BE2C (cell line): Measurements from ENCODE around the gene PDZD8.

Source experiments
- DNase-seq: peaks from one replicate; pipeline ENCODE4 v3.0.0-alpha.2; 2020
- H3K27me3 ChIP-seq: fragments of 250-450 bp; sonication (Bioruptor Pico); 2 replicates; pipeline ENCODE4 v1.5.1; 2020; ENCODE audit warnings: mild to moderate bottlenecking
- H3K36me3 ChIP-seq: fragments of 250-450 bp; sonication (Bioruptor Pico); 2 replicates; pipeline ENCODE4 v1.5.1; 2020; ENCODE audit warnings: mild to moderate bottlenecking
- H3K4me1 ChIP-seq: fragments of 250-450 bp; sonication (Bioruptor Pico); 2 replicates; pipeline ENCODE4 v1.5.1; 2020
- H3K4me3 ChIP-seq: 2 replicates; pipeline ENCODE4 v1.5.1; 2011; ENCODE audit warnings: low read depth, low read length
- H3K9me3 ChIP-seq: fragments of 250-450 bp; sonication (Bioruptor Pico); 2 replicates; pipeline ENCODE4 v1.5.1; 2020
- TF ChIP-seq, protein P1 (sequence below): IDR thresholded peaks from 2 replicates; pipeline ENCODE4 v1.5.1; 2012; ENCODE audit warnings: mild to moderate bottlenecking, low read depth, low read length

PDZD8 gene

DNA sequence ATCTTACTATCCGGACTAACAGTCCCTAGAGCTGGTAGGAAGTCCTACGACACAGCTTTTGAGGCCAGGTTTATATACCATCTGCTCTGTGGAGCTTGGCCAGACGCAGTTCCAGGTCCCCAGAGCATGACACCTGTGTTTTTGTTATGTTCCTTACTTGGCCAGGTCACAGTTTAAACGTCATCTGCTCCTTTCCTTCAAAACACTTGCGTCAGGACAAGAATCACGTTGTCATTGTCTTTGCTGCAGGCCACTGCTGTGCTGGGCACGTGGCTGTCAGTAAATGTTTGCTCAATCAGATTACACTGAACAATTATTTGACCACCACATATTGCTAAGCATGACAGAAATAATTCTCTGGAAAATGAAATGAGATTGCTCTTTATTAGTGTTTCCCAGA, 110.5 kb downstream of the PDZD8 start:
- no peak for DNase-seq
- TF ChIP-seq, protein P1, sequence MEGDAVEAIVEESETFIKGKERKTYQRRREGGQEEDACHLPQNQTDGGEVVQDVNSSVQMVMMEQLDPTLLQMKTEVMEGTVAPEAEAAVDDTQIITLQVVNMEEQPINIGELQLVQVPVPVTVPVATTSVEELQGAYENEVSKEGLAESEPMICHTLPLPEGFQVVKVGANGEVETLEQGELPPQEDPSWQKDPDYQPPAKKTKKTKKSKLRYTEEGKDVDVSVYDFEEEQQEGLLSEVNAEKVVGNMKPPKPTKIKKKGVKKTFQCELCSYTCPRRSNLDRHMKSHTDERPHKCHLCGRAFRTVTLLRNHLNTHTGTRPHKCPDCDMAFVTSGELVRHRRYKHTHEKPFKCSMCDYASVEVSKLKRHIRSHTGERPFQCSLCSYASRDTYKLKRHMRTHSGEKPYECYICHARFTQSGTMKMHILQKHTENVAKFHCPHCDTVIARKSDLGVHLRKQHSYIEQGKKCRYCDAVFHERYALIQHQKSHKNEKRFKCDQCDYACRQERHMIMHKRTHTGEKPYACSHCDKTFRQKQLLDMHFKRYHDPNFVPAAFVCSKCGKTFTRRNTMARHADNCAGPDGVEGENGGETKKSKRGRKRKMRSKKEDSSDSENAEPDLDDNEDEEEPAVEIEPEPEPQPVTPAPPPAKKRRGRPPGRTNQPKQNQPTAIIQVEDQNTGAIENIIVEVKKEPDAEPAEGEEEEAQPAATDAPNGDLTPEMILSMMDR = no peak
- no peaks in the 10 kb centered on the region for H3K9me3 ChIP-seq
- no peak overlapping the region for H3K4me3 ChIP-seq
- H3K27me3 ChIP-seq = no peaks in the 10 kb centered on the region
- H3K36me3 ChIP-seq = no peaks in the 10 kb centered on the region
- peaks cover 14% of the 10 kb centered on the region for H3K4me1 ChIP-seq

DNA sequence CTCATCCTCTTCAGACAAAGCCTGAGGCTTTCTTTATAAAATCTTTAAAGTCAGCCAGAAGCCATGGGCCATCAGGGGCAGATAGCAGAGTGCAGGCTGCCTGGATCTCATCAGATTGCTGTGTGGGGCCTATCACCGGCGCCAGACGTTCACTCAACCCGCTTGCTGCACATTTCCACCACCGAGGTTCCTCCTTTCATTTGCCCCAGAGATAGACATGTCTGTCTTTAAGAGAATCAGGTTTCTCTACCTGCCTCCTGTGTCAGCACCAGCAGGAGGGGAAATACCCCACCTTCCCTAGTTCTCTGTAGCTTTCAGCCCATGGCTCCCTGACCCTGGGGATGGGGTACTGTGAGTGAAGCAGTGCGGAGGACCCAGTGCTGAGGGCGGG, 112.3 kb downstream of the PDZD8 start:
- H3K4me1 ChIP-seq = peaks cover 28% of the 10 kb centered on the region
- H3K36me3 ChIP-seq = no peaks in the 10 kb centered on the region
- H3K4me3 ChIP-seq = no peak overlapping the region
- H3K9me3 ChIP-seq = no peaks in the 10 kb centered on the region
- TF ChIP-seq, protein P1 = no peak
- H3K27me3 ChIP-seq = no peaks in the 10 kb centered on the region
- DNase-seq = no peak

DNA sequence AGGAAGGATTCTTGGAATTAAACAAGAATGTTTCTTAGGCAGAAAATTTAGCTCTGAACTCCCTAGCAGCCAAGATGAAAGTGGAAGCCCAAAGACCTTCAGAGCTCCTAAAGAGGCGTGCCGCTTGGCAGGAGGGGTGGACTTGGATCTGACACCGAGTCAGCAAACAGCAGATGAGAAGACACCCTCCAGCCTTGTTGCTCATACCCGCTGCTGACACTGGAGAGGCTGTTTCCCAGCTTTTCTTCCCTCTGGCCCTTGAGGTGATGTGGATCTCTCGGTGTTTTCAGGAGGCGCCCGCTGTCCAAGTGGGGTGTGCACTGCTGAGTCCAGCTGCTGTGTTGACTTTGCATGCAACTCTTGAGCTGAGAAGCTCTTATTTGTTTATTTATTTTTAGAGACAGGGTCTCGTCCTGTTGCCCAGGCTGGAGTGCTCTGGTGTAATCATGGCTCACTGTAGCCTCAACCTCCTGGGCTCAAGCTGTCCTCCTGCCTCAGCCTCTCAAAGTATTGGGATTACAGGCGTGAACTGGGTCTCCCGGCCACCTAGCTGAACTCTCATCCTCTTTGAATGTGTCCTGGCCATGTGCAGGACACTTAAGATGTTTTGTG, 112.8 kb downstream of the PDZD8 start:
- DNase-seq = no peak
- no peaks in the 10 kb centered on the region for H3K9me3 ChIP-seq
- no peaks in the 10 kb centered on the region for H3K27me3 ChIP-seq
- peaks cover 29% of the 10 kb centered on the region for H3K4me1 ChIP-seq
- TF ChIP-seq, protein P1 = no peak
- H3K4me3 ChIP-seq = no peak overlapping the region
- H3K36me3 ChIP-seq = no peaks in the 10 kb centered on the region

DNA sequence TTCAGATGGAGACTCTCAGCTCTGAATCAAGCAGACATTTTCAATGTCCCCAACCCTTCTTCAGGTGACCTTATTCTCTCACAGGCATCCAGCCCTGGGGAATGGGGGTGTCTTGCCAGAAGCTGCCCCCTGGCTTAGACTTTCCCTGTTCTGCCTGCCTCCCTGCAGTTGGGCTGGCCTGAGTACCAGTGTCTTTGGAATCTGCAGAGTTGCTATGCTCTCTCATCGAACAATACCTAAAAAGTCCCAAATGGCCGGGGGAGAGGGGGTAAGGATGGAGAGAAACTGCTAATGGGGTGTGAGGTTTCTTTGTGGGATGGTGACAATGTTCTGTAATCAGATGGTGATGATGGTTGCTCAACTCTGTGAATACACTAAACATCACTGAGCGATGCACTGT, 113.7 kb downstream of the PDZD8 start:
- H3K27me3 ChIP-seq = no peaks in the 10 kb centered on the region
- H3K9me3 ChIP-seq = no peaks in the 10 kb centered on the region
- H3K36me3 ChIP-seq = no peaks in the 10 kb centered on the region
- DNase-seq = no peak
- TF ChIP-seq, protein P1 = no peak
- H3K4me3 ChIP-seq = no peak overlapping the region
- peaks cover 32% of the 10 kb centered on the region for H3K4me1 ChIP-seq

DNA sequence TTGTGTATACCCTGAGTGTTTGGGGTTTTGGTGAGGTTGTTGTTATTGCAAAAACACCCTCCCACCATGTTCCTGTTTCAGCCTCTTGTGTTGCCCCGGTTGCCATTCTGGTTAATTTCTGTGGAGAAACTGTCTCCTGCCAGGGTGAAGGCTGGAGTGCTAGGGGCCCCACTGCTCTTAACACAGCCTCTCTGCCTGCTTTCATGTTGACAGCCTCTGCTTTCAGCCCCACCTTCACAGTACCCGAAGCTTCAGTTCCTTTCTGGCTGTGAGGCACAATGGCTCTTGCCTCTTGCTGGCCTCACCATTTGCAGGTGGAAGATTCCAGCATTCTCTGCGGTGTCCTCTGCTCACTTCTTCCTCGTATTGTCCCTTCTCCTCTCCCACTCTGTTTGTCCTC, 115.2 kb downstream of the PDZD8 start:
- Histone ChIP-seq H3K27me3 (no peaks in the 10 kb centered on the region), H3K4me3 (no peak overlapping the region), H3K4me1 (peaks cover 28% of the 10 kb centered on the region), H3K36me3 (no peaks in the 10 kb centered on the region), H3K9me3 (no peaks in the 10 kb centered on the region)
- TF ChIP-seq, protein P1 = no peak
- no peak for DNase-seq

DNA sequence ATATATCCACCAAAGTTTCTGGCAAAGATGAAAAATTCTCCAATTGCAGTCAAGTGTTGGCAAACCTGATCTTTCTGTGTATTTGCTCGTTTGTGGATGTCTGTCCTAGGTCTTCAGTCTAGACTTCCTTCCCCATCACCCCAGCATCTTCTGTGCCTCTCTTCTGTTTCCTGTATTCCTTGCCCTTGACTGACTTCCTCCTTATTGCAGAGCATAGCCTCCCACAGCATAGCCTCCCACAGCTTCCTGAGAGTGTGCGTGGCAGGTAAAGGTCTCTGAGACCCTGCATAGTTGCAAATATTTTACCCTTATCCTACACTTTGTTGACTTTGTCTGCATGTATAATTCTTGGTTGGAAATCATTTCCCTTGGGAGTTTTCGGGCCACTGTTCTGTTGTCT, 116.0 kb downstream of the PDZD8 start:
- DNase-seq = no peak
- Histone ChIP-seq H3K36me3 (no peaks in the 10 kb centered on the region), H3K4me3 (no peak overlapping the region), H3K27me3 (no peaks in the 10 kb centered on the region), H3K9me3 (no peaks in the 10 kb centered on the region), H3K4me1 (peaks cover 22% of the 10 kb centered on the region)
- TF ChIP-seq, protein P1 = no peak
